ENCODE results near the gene WDR20.

Gene WDR20

DNA sequence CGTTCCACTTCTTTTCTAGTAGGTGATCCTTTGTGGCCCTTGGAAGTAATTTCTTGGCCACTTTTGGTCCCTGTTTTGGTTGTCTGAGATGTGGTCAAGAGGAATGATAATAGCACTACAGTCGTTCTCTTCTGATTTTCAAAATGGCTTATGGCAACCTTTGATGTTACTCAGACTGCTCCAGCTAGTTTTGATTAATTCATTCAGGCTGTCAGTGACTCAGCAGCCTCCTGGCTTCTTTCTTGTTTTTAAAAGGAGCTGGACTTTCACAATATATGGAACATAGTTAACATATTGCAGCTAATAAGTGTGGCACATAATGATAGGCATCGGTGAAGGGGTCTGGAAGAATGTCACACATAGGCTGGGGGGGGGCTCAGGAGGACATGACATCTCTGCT is 47.3 kb downstream of the WDR20 start:
- TF ChIP-seq CREB1 (IDR thresholded peaks at IDR 0.05; ENCODE audit: low read depth): no peak
- TF ChIP-seq EP300 (IDR thresholded peaks at IDR 0.05; ENCODE audit: borderline replicate concordance): no peak
- no peak for TF ChIP-seq TAF1 (IDR thresholded peaks at IDR 0.05; ENCODE audit: low read depth)
- TF ChIP-seq TCF12 (IDR thresholded peaks at IDR 0.05; ENCODE audit: low read depth): no peak
- no peak for TF ChIP-seq NFIC (IDR thresholded peaks at IDR 0.05)
- TF ChIP-seq FOXM1 (IDR thresholded peaks at IDR 0.05; ENCODE audit: borderline replicate concordance, low read depth): no peak
- TF ChIP-seq RAD21 (IDR thresholded peaks at IDR 0.05; ENCODE audit: low read depth): no peak
- TF ChIP-seq ZBTB7A (IDR thresholded peaks at IDR 0.05; ENCODE audit: low read depth): no peak
- TF ChIP-seq TEAD4 (IDR thresholded peaks at IDR 0.05): no peak
- TF ChIP-seq EGR1 (IDR thresholded peaks at IDR 0.05): no peak
- no peak for TF ChIP-seq REST (IDR thresholded peaks at IDR 0.05; ENCODE audit: low read depth)
- TF ChIP-seq CEBPB (IDR thresholded peaks at IDR 0.05): no peak
- TF ChIP-seq MAX (IDR thresholded peaks at IDR 0.05): no peak
- TF ChIP-seq USF1 (IDR thresholded peaks at IDR 0.05): no peak
- no peak for TF ChIP-seq YY1 (IDR thresholded peaks at IDR 0.05; ENCODE audit: low read depth)

DNA sequence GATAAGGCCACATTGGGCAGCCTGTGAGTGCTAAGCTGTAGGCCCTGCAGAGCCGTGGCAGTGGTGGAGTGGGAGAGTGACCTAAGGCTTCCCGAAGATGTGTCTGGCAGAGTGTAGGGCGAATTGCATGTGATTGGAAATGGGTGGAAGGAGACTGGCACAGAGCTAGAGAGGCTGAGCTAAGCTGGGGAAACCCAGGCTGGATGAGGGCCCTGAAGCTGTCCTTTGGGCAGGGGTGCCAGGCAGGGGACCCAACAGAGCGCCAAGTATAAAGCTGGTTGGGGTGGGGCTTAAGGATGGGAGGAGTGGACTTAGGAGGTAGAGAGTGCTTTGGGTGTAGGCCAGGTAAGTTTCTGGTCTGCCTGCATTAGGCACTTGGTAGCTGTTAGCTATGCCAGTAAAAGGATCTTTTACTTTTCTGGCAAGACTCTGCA is 47.9 kb downstream of the WDR20 start:
- TF ChIP-seq REST (IDR thresholded peaks at IDR 0.05; ENCODE audit: low read depth) (no peak), CEBPB (IDR thresholded peaks at IDR 0.05) (no peak), EP300 (IDR thresholded peaks at IDR 0.05; ENCODE audit: borderline replicate concordance) (no peak), RAD21 (IDR thresholded peaks at IDR 0.05; ENCODE audit: low read depth) (no peak), TAF1 (IDR thresholded peaks at IDR 0.05; ENCODE audit: low read depth) (no peak), ZBTB7A (IDR thresholded peaks at IDR 0.05; ENCODE audit: low read depth) (no peak), YY1 (IDR thresholded peaks at IDR 0.05; ENCODE audit: low read depth) (no peak), FOXM1 (IDR thresholded peaks at IDR 0.05; ENCODE audit: borderline replicate concordance, low read depth) (no peak), CREB1 (IDR thresholded peaks at IDR 0.05; ENCODE audit: low read depth) (no peak), MAX (IDR thresholded peaks at IDR 0.05) (no peak), NFIC (IDR thresholded peaks at IDR 0.05) (no peak), USF1 (IDR thresholded peaks at IDR 0.05) (no peak)

GRCh38 chr14:102188187-102188586 is 48.5 kb downstream of the WDR20 start:
- TF ChIP-seq TEAD4 (IDR thresholded peaks at IDR 0.05) (no peak), YY1 (IDR thresholded peaks at IDR 0.05; ENCODE audit: low read depth) (no peak), REST (IDR thresholded peaks at IDR 0.05; ENCODE audit: low read depth) (no peak), USF1 (IDR thresholded peaks at IDR 0.05) (no peak), CEBPB (IDR thresholded peaks at IDR 0.05) (no peak), FOXM1 (IDR thresholded peaks at IDR 0.05; ENCODE audit: borderline replicate concordance, low read depth) (no peak), EP300 (IDR thresholded peaks at IDR 0.05; ENCODE audit: borderline replicate concordance) (no peak), TCF12 (IDR thresholded peaks at IDR 0.05; ENCODE audit: low read depth) (no peak), EGR1 (IDR thresholded peaks at IDR 0.05) (no peak), TAF1 (IDR thresholded peaks at IDR 0.05; ENCODE audit: low read depth) (no peak), CREB1 (IDR thresholded peaks at IDR 0.05; ENCODE audit: low read depth) (no peak), MAX (IDR thresholded peaks at IDR 0.05) (no peak), RAD21 (IDR thresholded peaks at IDR 0.05; ENCODE audit: low read depth) (no peak), ZBTB7A (IDR thresholded peaks at IDR 0.05; ENCODE audit: low read depth) (no peak)

GRCh38 chr14:102189874-102190273 is 50.2 kb downstream of the WDR20 start:
- TF ChIP-seq FOXM1 (IDR thresholded peaks at IDR 0.05; ENCODE audit: borderline replicate concordance, low read depth): no peak
- no peak for TF ChIP-seq TCF12 (IDR thresholded peaks at IDR 0.05; ENCODE audit: low read depth)
- no peak for TF ChIP-seq REST (IDR thresholded peaks at IDR 0.05; ENCODE audit: low read depth)
- TF ChIP-seq MAX (IDR thresholded peaks at IDR 0.05): no peak
- TF ChIP-seq TAF1 (IDR thresholded peaks at IDR 0.05; ENCODE audit: low read depth): no peak
- TF ChIP-seq EGR1 (IDR thresholded peaks at IDR 0.05): no peak
- TF ChIP-seq CREB1 (IDR thresholded peaks at IDR 0.05; ENCODE audit: low read depth): no peak
- TF ChIP-seq YY1 (IDR thresholded peaks at IDR 0.05; ENCODE audit: low read depth): no peak
- no peak for TF ChIP-seq NFIC (IDR thresholded peaks at IDR 0.05)
- TF ChIP-seq USF1 (IDR thresholded peaks at IDR 0.05): no peak
- TF ChIP-seq CEBPB (IDR thresholded peaks at IDR 0.05): no peak
- no peak for TF ChIP-seq RAD21 (IDR thresholded peaks at IDR 0.05; ENCODE audit: low read depth)
- TF ChIP-seq TEAD4 (IDR thresholded peaks at IDR 0.05): no peak
- TF ChIP-seq EP300 (IDR thresholded peaks at IDR 0.05; ENCODE audit: borderline replicate concordance): no peak
- TF ChIP-seq ZBTB7A (IDR thresholded peaks at IDR 0.05; ENCODE audit: low read depth): no peak

All from Ishikawa (cell line).